Brain microvascular endothelial cell (primary cell): ENCODE measurements around the gene NKAP.
"Not testable (repeated sequence)": the region's sequence is repeated elsewhere in the genome, so short reads cannot be mapped to it uniquely, and the experiment has no call there.

Source experiments
- DNase-seq: peaks from one replicate; pipeline ENCODE4 v3.0.0-alpha.2; 2020
- H3K27ac ChIP-seq: fragments of 250-450 bp; sonication (Bioruptor Pico); 2 replicates; pipeline ENCODE4 v1.5.1; 2020; ENCODE audit warnings: mild to moderate bottlenecking, moderate library complexity
- H3K27me3 ChIP-seq: fragments of 250-450 bp; sonication (Bioruptor Pico); replicated peaks from 2 replicates; pipeline ENCODE4 v1.5.1; 2020; ENCODE audit warnings: mild to moderate bottlenecking
- H3K36me3 ChIP-seq: fragments of 250-450 bp; sonication (Bioruptor Pico); replicated peaks from 2 replicates; pipeline ENCODE4 v1.5.1; 2020; ENCODE audit warnings: mild to moderate bottlenecking
- H3K4me3 ChIP-seq: 2 replicates; pipeline ENCODE4 v1.5.1; 2011; ENCODE audit warnings: low read depth, mild to moderate bottlenecking, control low read depth, low read length, moderate library complexity
- CTCF ChIP-seq: IDR thresholded peaks from 2 replicates; pipeline ENCODE4 v1.5.1; 2011; ENCODE audit warnings: low read depth, mild to moderate bottlenecking, moderate library complexity, low read length, control low read depth, inconsistent platforms; ENCODE audit errors: missing control alignments
- in situ Hi-C: cut with HindIII; loops from 2 replicates; pipeline ENCODE4 v1.10.0; 2017; ENCODE audit warnings: low sequenced_read_pairs, low pct_ligation_motif_present

NKAP gene

GRCh38 chrX:119984652-119985051 is 41.1 kb upstream of the NKAP start:
- in situ Hi-C loops, result no loop called here

DNA sequence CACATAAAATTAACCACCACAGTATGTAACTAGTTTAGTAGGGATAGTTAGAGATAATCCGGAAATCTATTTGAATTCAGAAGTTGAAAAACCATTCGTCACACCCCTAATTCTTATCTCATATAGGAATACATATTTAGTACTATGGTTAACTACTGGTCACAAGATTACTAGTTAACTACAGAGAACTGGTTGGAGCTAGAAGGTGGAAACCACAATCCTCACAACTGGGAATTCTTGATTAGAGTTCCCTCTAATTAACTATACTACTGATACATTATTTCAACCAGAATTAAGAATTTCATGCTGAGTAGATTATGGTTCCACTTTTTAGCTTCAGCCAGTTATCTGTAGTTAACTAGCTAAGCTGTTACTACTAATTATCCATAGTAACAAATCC is 39.9 kb upstream of the NKAP start:
- DNase-seq, result no peak
- no peaks in the 10 kb centered on the region for H3K27me3 ChIP-seq
- no peak overlapping the region for H3K27ac ChIP-seq
- no peak for TF ChIP-seq CTCF
- in situ Hi-C loops, result no loop called here
- no peaks in the 10 kb centered on the region for H3K36me3 ChIP-seq
- H3K4me3 ChIP-seq, result no peak overlapping the region

More at GRCh38 chrX:119984652-119985051, 41.1 kb upstream of the NKAP start:
- Histone ChIP-seq H3K27me3 (peaks cover 2% of the 10 kb centered on the region), H3K27ac (no peak overlapping the region), H3K36me3 (no peaks in the 10 kb centered on the region), H3K4me3 (no peak overlapping the region)
- no peak for TF ChIP-seq CTCF
- DNase-seq, result no peak

- no peak for DNase-seq
- Histone ChIP-seq H3K27me3 (no peaks in the 10 kb centered on the region), H3K36me3 (no peaks in the 10 kb centered on the region), H3K4me3 (no peak overlapping the region), H3K27ac (no peak overlapping the region)
- no peak for TF ChIP-seq CTCF
- in situ Hi-C loops, result no loop called here
Measured at GRCh38 chrX:119982145-119982544, 38.6 kb upstream of the NKAP start.

GRCh38 chrX:119981286-119982070 is 37.9 kb upstream of the NKAP start:
- Histone ChIP-seq H3K27me3 (no peaks in the 10 kb centered on the region), H3K4me3 (no peak overlapping the region), H3K36me3 (no peaks in the 10 kb centered on the region), H3K27ac (no peak overlapping the region)
- in situ Hi-C loops, result no loop called here
- DNase-seq, result peak; percentile 9
- peak; percentile 74 for TF ChIP-seq CTCF

GRCh38 chrX:119977172-119977571 is 33.6 kb upstream of the NKAP start:
- H3K27ac ChIP-seq, H3K36me3 ChIP-seq, H3K27me3 ChIP-seq, in situ Hi-C loops, DNase-seq, H3K4me3 ChIP-seq: not testable (repeated sequence)

DNA sequence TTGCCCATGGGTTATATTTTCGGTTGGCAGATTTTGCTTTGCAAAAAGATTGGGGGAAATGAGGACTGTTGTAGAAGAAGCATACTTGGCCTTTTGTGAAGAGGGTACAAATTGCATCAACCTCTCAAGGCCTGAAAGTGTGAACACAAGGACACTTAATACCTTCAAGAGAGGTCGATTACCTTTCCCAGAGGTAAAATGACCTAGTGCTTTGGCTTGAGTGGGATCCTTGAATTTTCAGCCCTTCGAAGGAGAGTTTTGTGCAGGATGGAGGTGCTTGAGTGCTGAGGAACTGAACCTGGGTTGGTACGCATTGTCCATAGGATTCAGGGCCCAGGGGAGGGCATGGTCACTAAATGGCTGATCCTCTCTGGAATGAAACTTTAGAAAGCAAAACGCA is 27.6 kb upstream of the NKAP start:
- Histone ChIP-seq H3K27me3 (no peaks in the 10 kb centered on the region), H3K4me3 (no peak overlapping the region), H3K27ac (no peak overlapping the region), H3K36me3 (no peaks in the 10 kb centered on the region)
- in situ Hi-C loops, result no loop called here
- no peak for TF ChIP-seq CTCF
- no peak for DNase-seq
